HL-60 (cell line): Measurements from ENCODE around the gene RBMX.

Experiments
- GABPA ChIP-seq: IDR thresholded peaks from 2 replicates; pipeline ENCODE4 v1.6.1; 2012; ENCODE audit warnings: low read depth
- POLR2AphosphoS5 ChIP-seq: IDR thresholded peaks from 2 replicates; pipeline ENCODE4 v1.6.1; 2012; ENCODE audit warnings: low read depth
- TF ChIP-seq, protein P1 (sequence below): IDR thresholded peaks from one replicate; pipeline ENCODE4 v1.5.1; 2011; ENCODE audit warnings: low read length, control low read depth, inconsistent platforms; ENCODE audit not compliant: insufficient read depth
- TF ChIP-seq, protein P2 (sequence below): IDR thresholded peaks from 2 replicates; pipeline ENCODE4 v1.6.1; 2012; ENCODE audit warnings: low read depth; ENCODE audit not compliant: insufficient replicate concordance

DNA sequence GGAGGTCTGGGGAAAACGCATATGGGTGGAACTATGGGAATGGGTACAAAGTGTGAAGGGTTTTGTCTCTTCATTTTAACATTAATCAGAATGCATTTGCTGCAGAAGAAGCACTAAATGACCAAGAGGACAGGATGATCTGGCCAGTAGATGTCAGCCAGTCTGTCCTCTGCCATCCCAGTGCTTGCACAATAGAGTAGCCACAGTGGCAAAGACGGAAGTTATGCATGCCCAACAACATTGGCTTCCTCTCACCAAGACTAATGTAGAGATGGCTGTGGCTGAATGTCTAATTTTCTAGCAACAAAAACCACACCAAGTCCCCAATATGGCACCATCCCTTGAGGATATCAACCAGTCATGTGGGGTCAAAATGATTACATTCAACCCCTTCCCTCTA, 54.8 kb downstream of the RBMX start:
- TF ChIP-seq, protein P1, sequence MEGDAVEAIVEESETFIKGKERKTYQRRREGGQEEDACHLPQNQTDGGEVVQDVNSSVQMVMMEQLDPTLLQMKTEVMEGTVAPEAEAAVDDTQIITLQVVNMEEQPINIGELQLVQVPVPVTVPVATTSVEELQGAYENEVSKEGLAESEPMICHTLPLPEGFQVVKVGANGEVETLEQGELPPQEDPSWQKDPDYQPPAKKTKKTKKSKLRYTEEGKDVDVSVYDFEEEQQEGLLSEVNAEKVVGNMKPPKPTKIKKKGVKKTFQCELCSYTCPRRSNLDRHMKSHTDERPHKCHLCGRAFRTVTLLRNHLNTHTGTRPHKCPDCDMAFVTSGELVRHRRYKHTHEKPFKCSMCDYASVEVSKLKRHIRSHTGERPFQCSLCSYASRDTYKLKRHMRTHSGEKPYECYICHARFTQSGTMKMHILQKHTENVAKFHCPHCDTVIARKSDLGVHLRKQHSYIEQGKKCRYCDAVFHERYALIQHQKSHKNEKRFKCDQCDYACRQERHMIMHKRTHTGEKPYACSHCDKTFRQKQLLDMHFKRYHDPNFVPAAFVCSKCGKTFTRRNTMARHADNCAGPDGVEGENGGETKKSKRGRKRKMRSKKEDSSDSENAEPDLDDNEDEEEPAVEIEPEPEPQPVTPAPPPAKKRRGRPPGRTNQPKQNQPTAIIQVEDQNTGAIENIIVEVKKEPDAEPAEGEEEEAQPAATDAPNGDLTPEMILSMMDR = no peak
- no peak for TF ChIP-seq POLR2AphosphoS5
- TF ChIP-seq, protein P2, sequence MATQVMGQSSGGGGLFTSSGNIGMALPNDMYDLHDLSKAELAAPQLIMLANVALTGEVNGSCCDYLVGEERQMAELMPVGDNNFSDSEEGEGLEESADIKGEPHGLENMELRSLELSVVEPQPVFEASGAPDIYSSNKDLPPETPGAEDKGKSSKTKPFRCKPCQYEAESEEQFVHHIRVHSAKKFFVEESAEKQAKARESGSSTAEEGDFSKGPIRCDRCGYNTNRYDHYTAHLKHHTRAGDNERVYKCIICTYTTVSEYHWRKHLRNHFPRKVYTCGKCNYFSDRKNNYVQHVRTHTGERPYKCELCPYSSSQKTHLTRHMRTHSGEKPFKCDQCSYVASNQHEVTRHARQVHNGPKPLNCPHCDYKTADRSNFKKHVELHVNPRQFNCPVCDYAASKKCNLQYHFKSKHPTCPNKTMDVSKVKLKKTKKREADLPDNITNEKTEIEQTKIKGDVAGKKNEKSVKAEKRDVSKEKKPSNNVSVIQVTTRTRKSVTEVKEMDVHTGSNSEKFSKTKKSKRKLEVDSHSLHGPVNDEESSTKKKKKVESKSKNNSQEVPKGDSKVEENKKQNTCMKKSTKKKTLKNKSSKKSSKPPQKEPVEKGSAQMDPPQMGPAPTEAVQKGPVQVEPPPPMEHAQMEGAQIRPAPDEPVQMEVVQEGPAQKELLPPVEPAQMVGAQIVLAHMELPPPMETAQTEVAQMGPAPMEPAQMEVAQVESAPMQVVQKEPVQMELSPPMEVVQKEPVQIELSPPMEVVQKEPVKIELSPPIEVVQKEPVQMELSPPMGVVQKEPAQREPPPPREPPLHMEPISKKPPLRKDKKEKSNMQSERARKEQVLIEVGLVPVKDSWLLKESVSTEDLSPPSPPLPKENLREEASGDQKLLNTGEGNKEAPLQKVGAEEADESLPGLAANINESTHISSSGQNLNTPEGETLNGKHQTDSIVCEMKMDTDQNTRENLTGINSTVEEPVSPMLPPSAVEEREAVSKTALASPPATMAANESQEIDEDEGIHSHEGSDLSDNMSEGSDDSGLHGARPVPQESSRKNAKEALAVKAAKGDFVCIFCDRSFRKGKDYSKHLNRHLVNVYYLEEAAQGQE = no peak
- no peak for TF ChIP-seq GABPA
